HUES6 (cell line): ENCODE results near the gene ABCB7.
"Not testable (repeated sequence)": the region's sequence is repeated elsewhere in the genome, so short reads cannot be mapped to it uniquely, and the experiment has no call there.

Experiments used
- H3K27ac ChIP-seq: 2 replicates; pipeline ENCODE4 v1.7.0; 2013; ENCODE audit warnings: low read depth, mild to moderate bottlenecking, low read length, inconsistent platforms
- H3K27me3 ChIP-seq: 2 replicates; pipeline ENCODE4 v1.6.1; 2013; ENCODE audit warnings: low read length; ENCODE audit not compliant: control insufficient read depth, insufficient read depth
- H3K36me3 ChIP-seq: 2 replicates; pipeline ENCODE4 v1.6.1; 2013; ENCODE audit warnings: low read length; ENCODE audit not compliant: control insufficient read depth, insufficient read depth
- H3K4me1 ChIP-seq: 2 replicates; pipeline ENCODE4 v1.6.1; 2013; ENCODE audit warnings: low read length; ENCODE audit not compliant: control insufficient read depth, insufficient read depth
- H3K4me3 ChIP-seq: 2 replicates; pipeline ENCODE4 v1.5.1; 2013; ENCODE audit warnings: low read depth, low read length
- H3K9ac ChIP-seq: one replicate; pipeline ENCODE4 v1.6.1; 2013; ENCODE audit warnings: mild to moderate bottlenecking, low read length
- H3K9me3 ChIP-seq: 2 replicates; pipeline ENCODE4 v1.6.1; 2013; ENCODE audit warnings: low read depth, low read length; ENCODE audit not compliant: control insufficient read depth, insufficient read depth

ABCB7 gene

GRCh38 chrX:75149654-75150053 lies 6.4 kb downstream of the ABCB7 start:
- Histone ChIP-seq H3K9ac (no peak overlapping the region), H3K27ac (no peak overlapping the region), H3K27me3 (no peaks in the 10 kb centered on the region), H3K9me3 (peaks cover 12% of the 10 kb centered on the region), H3K4me3 (no peak overlapping the region), H3K4me1 (peaks cover 2% of the 10 kb centered on the region; the same call in 1 of the 2 replicates), H3K36me3 (peaks cover 3% of the 10 kb centered on the region; the same call in 1 of the 2 replicates)

GRCh38 chrX:75132672-75133071 lies 23.4 kb downstream of the ABCB7 start:
- no peaks in the 10 kb centered on the region; the same call in 1 of the 2 replicates for H3K27me3 ChIP-seq
- H3K4me1 ChIP-seq, result 0 out of 2 replicates have a peak, but pooled peaks cover 5% of the 10 kb centered on the region
- H3K27ac ChIP-seq, result no peak overlapping the region
- H3K9ac ChIP-seq, result no peak overlapping the region
- no peak overlapping the region for H3K4me3 ChIP-seq
- H3K9me3 ChIP-seq, result peaks cover 33% of the 10 kb centered on the region; the same call in 1 of the 2 replicates
- H3K36me3 ChIP-seq, result no peaks in the 10 kb centered on the region

GRCh38 chrX:75131973-75132627 lies 24.0 kb downstream of the ABCB7 start:
- no peak overlapping the region for H3K27ac ChIP-seq
- H3K9me3 ChIP-seq, result peaks cover 30% of the 10 kb centered on the region; the same call in 1 of the 2 replicates
- H3K9ac ChIP-seq, result no peak overlapping the region
- H3K27me3 ChIP-seq, result no peaks in the 10 kb centered on the region; the same call in 1 of the 2 replicates
- H3K4me3 ChIP-seq, result no peak overlapping the region
- H3K36me3 ChIP-seq, result no peaks in the 10 kb centered on the region
- H3K4me1 ChIP-seq, result 0 out of 2 replicates have a peak, but pooled peaks cover 5% of the 10 kb centered on the region

GRCh38 chrX:75129069-75129468 lies 27.0 kb downstream of the ABCB7 start:
- not testable (repeated sequence) for H3K4me3 ChIP-seq, H3K4me1 ChIP-seq, H3K36me3 ChIP-seq, H3K9ac ChIP-seq, H3K27me3 ChIP-seq, H3K27ac ChIP-seq
- H3K9me3 ChIP-seq, result peaks cover 25% of the 10 kb centered on the region; the same call in 1 of the 2 replicates

- H3K9me3 ChIP-seq, result no peaks in the 10 kb centered on the region; the same call in none of the 2 replicates
- H3K4me3 ChIP-seq, result no peak overlapping the region
- no peak overlapping the region for H3K9ac ChIP-seq
- H3K27me3 ChIP-seq, result no peaks in the 10 kb centered on the region
- no peaks in the 10 kb centered on the region for H3K36me3 ChIP-seq
- peaks cover 16% of the 10 kb centered on the region for H3K4me1 ChIP-seq
- no peak overlapping the region for H3K27ac ChIP-seq
These were observed 37.8 kb downstream of the ABCB7 start for GRCh38 chrX:75118296-75118695.

- H3K4me3 ChIP-seq, result peak overlapping the region; percentile 15; the same call in 1 of the 2 replicates
- no peaks in the 10 kb centered on the region for H3K36me3 ChIP-seq
- H3K4me1 ChIP-seq, result peaks cover 16% of the 10 kb centered on the region
- no peaks in the 10 kb centered on the region for H3K27me3 ChIP-seq
- H3K9ac ChIP-seq, result no peak overlapping the region
- H3K27ac ChIP-seq, result peak overlapping the region; percentile 82; the same call in 1 of the 2 replicates
- no peaks in the 10 kb centered on the region; the same call in none of the 2 replicates for H3K9me3 ChIP-seq
These were observed 40.2 kb downstream of the ABCB7 start for GRCh38 chrX:75115707-75116413.

GRCh38 chrX:75114638-75115037 lies 41.4 kb downstream of the ABCB7 start:
- no peaks in the 10 kb centered on the region for H3K27me3 ChIP-seq
- no peaks in the 10 kb centered on the region for H3K36me3 ChIP-seq
- no peaks in the 10 kb centered on the region; the same call in none of the 2 replicates for H3K9me3 ChIP-seq

GRCh38 chrX:75113664-75114063 lies 42.4 kb downstream of the ABCB7 start:
- Histone ChIP-seq H3K27ac (no peak overlapping the region), H3K9ac (no peak overlapping the region), H3K9me3 (no peaks in the 10 kb centered on the region; the same call in 1 of the 2 replicates), H3K4me3 (no peak overlapping the region), H3K27me3 (no peaks in the 10 kb centered on the region), H3K4me1 (peaks cover 16% of the 10 kb centered on the region), H3K36me3 (no peaks in the 10 kb centered on the region)

More at GRCh38 chrX:75114638-75115037, 41.4 kb downstream of the ABCB7 start:
- no peak overlapping the region for H3K9ac ChIP-seq
- H3K27ac ChIP-seq, result no peak overlapping the region
- no peak overlapping the region for H3K4me3 ChIP-seq
- H3K4me1 ChIP-seq, result peaks cover 16% of the 10 kb centered on the region

- Histone ChIP-seq H3K4me3 (no peak overlapping the region), H3K27ac (no peak overlapping the region), H3K36me3 (no peaks in the 10 kb centered on the region), H3K4me1 (no peaks in the 10 kb centered on the region), H3K27me3 (no peaks in the 10 kb centered on the region), H3K9me3 (peaks cover 7% of the 10 kb centered on the region; the same call in 1 of the 2 replicates), H3K9ac (no peak overlapping the region)
These were observed 48.1 kb downstream of the ABCB7 start for GRCh38 chrX:75107863-75108509.

- no peak overlapping the region for H3K9ac ChIP-seq
- no peak overlapping the region for H3K4me3 ChIP-seq
- H3K9me3 ChIP-seq, result peaks cover 7% of the 10 kb centered on the region; the same call in 1 of the 2 replicates
- no peaks in the 10 kb centered on the region for H3K4me1 ChIP-seq
- H3K27ac ChIP-seq, result no peak overlapping the region
- no peaks in the 10 kb centered on the region for H3K27me3 ChIP-seq
- H3K36me3 ChIP-seq, result no peaks in the 10 kb centered on the region
These were observed 49.3 kb downstream of the ABCB7 start for GRCh38 chrX:75106772-75107171.
